GM12864 (cell line): ENCODE data around the gene MYCN.
"Not testable (repeated sequence)": the region's sequence is repeated elsewhere in the genome, so short reads cannot be mapped to it uniquely, and the experiment has no call there.

Source experiments
- DNase-seq: peaks from one replicate; pipeline ENCODE4 v3.0.0-alpha.2; 2011; ENCODE audit warnings: low read depth
- H3K4me3 ChIP-seq: 2 replicates; pipeline ENCODE4 v1.5.1; 2011; ENCODE audit warnings: mild to moderate bottlenecking, low read depth, low read length, control low read depth
- CTCF ChIP-seq: IDR thresholded peaks from 2 replicates; pipeline ENCODE4 v1.5.1; 2011; ENCODE audit warnings: low read depth, mild to moderate bottlenecking, moderate library complexity, low read length, control low read depth, inconsistent platforms; ENCODE audit errors: missing control alignments

MYCN gene

GRCh38 chr2:15901095-15901807, 39.1 kb upstream of the MYCN start:
- TF ChIP-seq CTCF, result no peak
- no peak overlapping the region for H3K4me3 ChIP-seq
- DNase-seq, result no peak

- DNase-seq, result no peak
- TF ChIP-seq CTCF, result no peak
- no peak overlapping the region for H3K4me3 ChIP-seq
Observed at GRCh38 chr2:15901808-15902130, 38.6 kb upstream of the MYCN start.

GRCh38 chr2:15903910-15904309, 36.4 kb upstream of the MYCN start:
- H3K4me3 ChIP-seq, DNase-seq: not testable (repeated sequence)

- DNase-seq, result no peak
- no peak overlapping the region for H3K4me3 ChIP-seq
- TF ChIP-seq CTCF, result no peak
Observed at GRCh38 chr2:15905267-15905645, 35.1 kb upstream of the MYCN start.

- H3K4me3 ChIP-seq, result no peak overlapping the region
- TF ChIP-seq CTCF, result no peak
- no peak for DNase-seq
Observed at GRCh38 chr2:15905986-15906491, 34.3 kb upstream of the MYCN start.

- DNase-seq, result no peak
- no peak for TF ChIP-seq CTCF
- no peak overlapping the region for H3K4me3 ChIP-seq
Observed at GRCh38 chr2:15906778-15907177, 33.6 kb upstream of the MYCN start.

GRCh38 chr2:15907461-15908324, 32.7 kb upstream of the MYCN start:
- no peak overlapping the region for H3K4me3 ChIP-seq
- no peak for DNase-seq
- TF ChIP-seq CTCF, result no peak
